GM12892 (cell line): ENCODE data around the gene UFC1.
"Not testable (repeated sequence)": the region's sequence is repeated elsewhere in the genome, so short reads cannot be mapped to it uniquely, and the experiment has no call there.

ENCODE experiments used
- POLR2A ChIP-seq: IDR thresholded peaks from 2 replicates; pipeline ENCODE4 v1.6.1; 2011; ENCODE audit warnings: low read depth, low read length, control low read depth
- POLR2AphosphoS5 ChIP-seq: IDR thresholded peaks from 2 replicates; pipeline ENCODE4 v1.6.1; 2011; ENCODE audit warnings: low read depth, low read length, control low read depth
- TAF1 ChIP-seq: IDR thresholded peaks from 2 replicates; pipeline ENCODE4 v1.6.1; 2011; ENCODE audit warnings: low read depth, mild to moderate bottlenecking, control low read depth, low read length, borderline replicate concordance

DNA sequence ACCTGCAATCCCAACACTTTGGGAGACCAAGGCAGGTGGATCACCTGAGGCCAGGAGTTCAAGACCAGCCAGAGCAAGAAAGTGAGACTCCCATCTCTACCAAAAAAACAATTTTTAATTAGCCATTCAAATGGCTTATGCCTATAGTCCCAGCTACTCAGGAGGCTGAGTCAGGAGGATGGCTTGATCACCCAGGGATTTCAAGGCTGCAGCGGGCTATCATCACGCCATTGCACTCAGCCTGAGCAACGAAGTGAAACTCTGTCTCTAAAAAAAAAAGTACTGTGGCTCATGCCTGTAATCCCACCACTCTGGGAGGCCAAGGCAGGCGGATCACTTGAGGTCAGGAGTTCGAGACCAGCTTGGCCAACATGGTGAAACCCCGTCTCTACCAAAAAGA, 37.8 kb upstream of the UFC1 start:
- not testable (repeated sequence) for TF ChIP-seq POLR2A, POLR2AphosphoS5, TAF1
